Cortex of kidney (tissue), 1 donor: ENCODE data around the gene ZBTB18.
"Not testable (repeated sequence)": the region's sequence is repeated elsewhere in the genome, so short reads cannot be mapped to it uniquely, and the experiment has no call there.

Experiments
- DNase-seq: peaks from one replicate; lab custom pipeline; 2025; lab: John Stamatoyannopoulos, UW

ZBTB18 gene

GRCh38 chr1:244041466-244042120, 9.5 kb upstream of the ZBTB18 start:
- no peak for DNase-seq

GRCh38 chr1:244042293-244042692, 8.8 kb upstream of the ZBTB18 start:
- no peak for DNase-seq

- no peak for DNase-seq
Observed at GRCh38 chr1:244044423-244044822, 6.7 kb upstream of the ZBTB18 start.

- DNase-seq = not testable (repeated sequence)
Observed at GRCh38 chr1:244046254-244046653, 4.8 kb upstream of the ZBTB18 start.

- DNase-seq = no peak
Observed at GRCh38 chr1:244046907-244047611, 4.0 kb upstream of the ZBTB18 start.

GRCh38 chr1:244047621-244048255, 3.3 kb upstream of the ZBTB18 start:
- DNase-seq = no peak

- DNase-seq = peak; percentile 99
Observed at GRCh38 chr1:244048256-244049161, 2.6 kb upstream of the ZBTB18 start.

GRCh38 chr1:244049162-244050013, 1.7 kb upstream of the ZBTB18 start:
- DNase-seq = no peak

- DNase-seq = no peak
Observed at GRCh38 chr1:244050014-244050834, 859 bp upstream of the ZBTB18 start.

- DNase-seq = no peak
Observed at GRCh38 chr1:244052016-244052727, 1.1 kb downstream of the ZBTB18 start.

GRCh38 chr1:244052728-244053312, 1.7 kb downstream of the ZBTB18 start:
- no peak for DNase-seq

GRCh38 chr1:244053831-244054230, 2.7 kb downstream of the ZBTB18 start:
- DNase-seq = no peak

- DNase-seq = no peak
Observed at GRCh38 chr1:244054247-244054923, 3.3 kb downstream of the ZBTB18 start.

GRCh38 chr1:244054924-244055263, 3.8 kb downstream of the ZBTB18 start:
- no peak for DNase-seq

- no peak for DNase-seq
Observed at GRCh38 chr1:244056577-244056976, 5.5 kb downstream of the ZBTB18 start.

GRCh38 chr1:244057474-244058385, 6.6 kb downstream of the ZBTB18 start:
- DNase-seq = no peak

- DNase-seq = no peak
Observed at GRCh38 chr1:244060117-244060516, 9.0 kb downstream of the ZBTB18 start.

GRCh38 chr1:244060686-244061085, 9.6 kb downstream of the ZBTB18 start:
- DNase-seq = no peak
